Stromal cell of bone marrow (primary cell): Measurements from ENCODE around the gene RMC1.

ENCODE experiments used
- DNase-seq: peaks from one replicate; pipeline ENCODE4 v3.0.0-alpha.2; 2012; ENCODE audit warnings: low read depth

Gene RMC1

GRCh38 chr18:23503038-23503962, at the start of gene RMC1:
RMC1 (plus strand) TSS chr18:23503511; CDS start chr18:23503619, 108 bp downstream.
- peak; percentile 86 for DNase-seq

DNA sequence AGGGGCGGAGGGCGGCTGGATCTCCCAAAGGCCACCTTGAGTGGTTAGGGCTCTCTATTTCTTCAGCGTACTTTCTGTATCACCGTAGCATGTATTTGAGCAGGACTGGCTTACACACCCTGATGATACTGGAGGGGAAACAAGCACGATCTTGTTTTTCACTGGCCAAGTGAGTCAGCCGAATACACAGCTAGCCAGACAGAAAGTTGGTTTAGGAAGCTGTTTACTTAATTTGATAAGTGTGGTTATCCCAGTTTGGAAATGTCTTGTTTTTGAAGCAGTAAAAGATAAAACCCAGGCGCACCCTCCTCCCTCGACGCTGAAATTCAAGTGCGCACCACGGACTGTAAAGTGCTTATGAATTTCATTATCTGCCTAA, 49.6 kb upstream of the RMC1 start:
- DNase-seq: peak; percentile 31

- DNase-seq: no peak
Observed at GRCh38 chr18:23456835-23457234, 46.5 kb upstream of the RMC1 start.

GRCh38 chr18:23458830-23459529, 44.3 kb upstream of the RMC1 start:
- no peak for DNase-seq

GRCh38 chr18:23459530-23459921, 43.8 kb upstream of the RMC1 start:
- no peak for DNase-seq

DNA sequence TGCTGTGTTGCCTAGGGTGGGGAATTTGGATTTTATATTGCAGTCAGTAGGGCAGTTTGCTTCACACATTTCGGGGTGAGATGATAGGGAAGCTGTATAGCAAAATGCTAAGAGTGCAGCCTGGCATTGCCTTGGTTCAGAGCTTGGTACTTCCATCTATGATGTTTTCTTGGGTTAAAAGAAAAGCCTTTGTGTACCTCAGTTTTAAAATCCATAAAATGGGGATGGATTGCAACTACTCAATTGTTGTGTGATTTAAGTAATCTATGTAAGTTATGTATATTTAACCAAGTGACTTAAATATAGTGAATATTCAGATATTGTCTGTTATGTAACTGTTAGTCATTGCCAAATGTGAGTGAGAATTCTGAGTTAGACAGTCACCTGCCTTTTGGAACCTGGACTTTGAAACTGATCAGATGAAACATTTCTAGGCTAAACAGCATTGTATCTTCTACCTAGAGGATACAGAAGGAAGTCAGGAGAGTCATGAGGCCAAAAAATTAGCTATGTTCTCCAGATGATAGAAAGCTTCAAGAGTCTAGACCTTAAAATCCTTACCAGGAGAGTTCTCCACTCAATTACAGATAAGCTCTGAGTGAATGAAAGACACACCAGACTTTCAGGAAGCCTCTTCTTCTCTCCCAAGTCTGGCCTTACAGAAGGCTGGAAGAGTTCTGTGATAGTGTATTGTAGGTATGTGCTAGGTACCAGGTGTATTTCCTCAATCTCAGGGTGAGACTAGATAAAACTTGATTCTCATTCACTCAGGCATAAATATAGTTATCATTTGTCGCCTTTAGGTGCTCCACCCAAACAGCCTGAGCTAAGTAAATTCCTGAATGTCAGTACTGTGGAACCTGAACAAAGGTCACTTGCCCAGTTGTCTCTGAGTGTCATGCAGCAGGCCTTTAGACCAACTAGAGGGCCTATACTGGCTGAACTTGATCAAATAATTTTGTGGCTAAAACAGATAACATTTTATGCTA, 42.7 kb upstream of the RMC1 start:
- DNase-seq: no peak

DNA sequence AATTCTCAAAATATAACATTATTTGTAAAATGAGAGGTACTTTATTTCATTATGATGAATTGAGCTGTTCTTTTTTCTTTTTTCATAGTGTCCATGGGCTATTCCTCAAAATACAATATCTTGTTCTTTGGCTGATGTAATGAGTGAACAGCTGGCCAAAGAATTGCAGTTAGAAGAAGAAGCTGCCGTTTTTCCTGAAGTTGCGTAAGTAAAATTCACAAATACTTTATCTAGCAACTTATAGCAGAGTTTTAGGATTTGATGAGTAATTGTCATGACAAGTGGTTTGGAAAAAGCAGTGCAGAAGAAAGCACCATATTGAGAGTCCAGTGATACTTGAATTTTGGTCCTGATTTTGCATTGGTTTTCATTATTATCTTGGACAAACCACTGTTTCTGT, 40.4 kb upstream of the RMC1 start:
- DNase-seq: no peak

DNA sequence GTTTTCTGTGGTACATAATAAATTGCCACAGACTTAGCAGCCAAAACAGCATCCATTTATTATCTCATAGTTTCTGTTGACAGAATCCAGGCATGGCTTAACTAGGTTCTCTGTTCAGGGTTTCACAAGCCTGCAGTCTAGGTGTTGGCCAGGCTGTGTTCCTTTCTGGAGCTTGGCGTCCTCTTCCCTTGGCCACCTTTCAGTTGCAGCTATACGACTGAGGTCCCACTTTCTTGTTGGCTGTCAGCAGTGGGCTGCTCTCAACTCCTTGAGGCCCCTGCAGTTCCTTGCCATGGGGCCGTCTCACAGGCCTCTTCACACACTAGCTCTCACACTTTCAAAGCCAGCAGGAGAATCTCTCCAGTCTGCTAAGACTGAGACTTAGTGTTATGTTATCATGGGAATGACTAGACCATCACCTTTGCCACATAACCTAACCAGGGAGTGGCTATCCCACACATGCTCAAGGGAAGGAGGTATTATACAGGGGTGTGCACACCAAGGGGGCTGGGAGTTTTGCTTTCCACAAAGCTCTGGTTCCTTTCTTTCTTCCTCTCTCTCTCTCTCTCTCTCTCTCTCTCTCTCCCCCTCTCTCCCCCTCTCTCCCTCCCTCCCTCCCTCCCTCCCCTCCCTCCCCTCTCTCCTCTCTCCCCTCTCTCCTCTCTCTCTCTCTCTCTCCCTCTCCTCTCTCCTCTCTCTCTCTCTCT, 34.4 kb upstream of the RMC1 start:
- DNase-seq: no peak

GRCh38 chr18:23470620-23471387, 32.5 kb upstream of the RMC1 start:
- no peak for DNase-seq

GRCh38 chr18:23471486-23471885, 31.8 kb upstream of the RMC1 start:
- no peak for DNase-seq

GRCh38 chr18:23479829-23480505, 23.3 kb upstream of the RMC1 start:
- no peak for DNase-seq

DNA sequence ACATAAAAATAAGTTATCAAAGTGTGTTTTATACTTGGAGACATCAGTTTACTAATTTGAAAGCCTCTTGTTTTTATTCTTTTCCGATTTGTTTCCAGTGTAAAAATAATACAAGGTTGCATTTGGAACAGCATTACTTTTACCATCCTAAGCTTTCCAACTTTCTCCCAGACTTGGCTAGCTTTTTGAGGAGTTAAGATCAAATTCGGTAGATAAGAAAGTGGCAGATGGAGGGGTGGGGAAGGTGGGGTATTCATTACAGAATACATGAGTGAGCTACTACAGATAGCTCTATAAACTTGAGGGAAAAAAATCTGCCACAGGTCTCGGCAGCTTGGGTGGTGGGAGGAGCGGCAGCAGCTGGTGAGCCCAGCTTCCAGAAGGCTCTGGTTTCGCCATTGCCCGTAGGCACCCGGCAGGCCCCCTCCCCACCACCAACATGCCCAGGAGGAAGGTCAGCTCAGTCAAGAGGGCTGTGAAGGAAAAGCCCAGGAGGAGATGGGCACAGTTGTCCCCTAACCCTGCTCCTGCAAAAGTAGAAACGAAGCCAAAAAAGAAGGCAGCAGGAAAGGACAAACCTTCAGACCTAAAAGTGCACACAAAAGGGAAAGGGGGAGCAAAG, 18.6 kb upstream of the RMC1 start:
- DNase-seq: no peak

DNA sequence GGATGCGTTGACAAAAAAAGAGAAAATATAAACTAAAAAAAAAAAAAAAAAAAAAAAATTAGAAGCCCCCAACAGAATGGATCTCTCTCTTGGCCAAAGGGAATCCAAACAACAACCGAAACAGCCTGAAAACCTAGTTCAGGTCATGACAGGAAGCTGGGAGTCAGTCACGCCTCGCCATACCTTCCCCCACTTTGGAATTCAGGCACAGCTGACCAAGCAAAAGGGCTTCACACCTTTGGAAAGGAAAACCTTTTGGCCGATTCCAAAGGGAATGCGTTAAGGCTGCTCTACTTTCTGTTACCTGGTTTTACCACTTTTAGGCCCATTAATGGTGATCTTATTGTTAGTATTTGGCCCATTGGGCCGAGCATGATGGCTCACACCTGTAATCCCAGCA, 17.9 kb upstream of the RMC1 start:
- DNase-seq: no peak

GRCh38 chr18:23487738-23488570, 15.4 kb upstream of the RMC1 start:
- DNase-seq: no peak

GRCh38 chr18:23489586-23489985, 13.7 kb upstream of the RMC1 start:
- DNase-seq: peak; percentile 50

DNA sequence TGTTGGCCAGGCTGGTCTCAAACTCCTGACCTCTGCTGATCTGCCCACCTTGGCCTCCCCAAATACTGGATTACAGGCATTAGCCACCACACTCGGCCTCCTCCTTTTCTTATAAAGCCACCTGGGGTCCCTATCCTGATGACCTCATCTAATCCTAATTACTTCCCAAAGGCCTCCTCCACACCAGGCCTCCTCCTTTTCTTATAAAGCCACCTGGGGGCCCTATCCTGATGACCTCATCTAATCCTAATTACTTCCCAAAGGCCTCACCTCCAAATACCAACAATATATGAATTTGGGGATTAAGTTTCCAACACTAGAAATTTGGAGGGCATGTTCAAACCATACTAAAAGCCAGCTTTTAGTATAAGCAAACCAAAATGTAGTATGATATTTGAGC, 9.7 kb upstream of the RMC1 start:
- no peak for DNase-seq

DNA sequence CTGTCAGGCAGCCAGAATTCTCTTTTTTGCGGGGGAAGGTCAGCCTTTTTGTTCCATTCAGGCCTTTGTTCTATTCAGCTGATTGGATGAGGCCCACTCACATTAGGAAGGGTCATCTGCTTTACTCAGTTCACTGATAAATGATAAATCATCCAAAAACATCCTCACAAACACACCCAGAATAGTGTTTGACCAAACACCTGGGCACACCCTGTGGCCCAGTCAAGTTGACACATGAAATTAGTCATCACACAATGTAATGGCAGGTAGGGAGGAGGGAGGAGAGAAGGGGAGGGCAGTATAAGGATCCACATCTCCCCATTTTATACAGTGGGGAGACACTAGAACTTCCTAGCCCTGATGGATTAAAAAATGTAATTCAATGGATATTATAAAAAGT, 8.3 kb upstream of the RMC1 start:
- DNase-seq: no peak

- no peak for DNase-seq
Observed at GRCh38 chr18:23495723-23496440, 7.4 kb upstream of the RMC1 start.
